DOHH2 (cell line): ENCODE data around the gene AASDHPPT.

Experiments used
- EZH2phosphoT487 ChIP-seq: fragments of 200-600 bp; sonication (generic); IDR thresholded peaks from 2 replicates; pipeline ENCODE4 v1.6.1; 2017; ENCODE audit warnings: borderline replicate concordance, mild to moderate bottlenecking, antibody characterized with exemption, low read length, moderate library complexity, mixed read lengths
- TF ChIP-seq, protein P1 (sequence below): fragments of 200-600 bp; sonication (generic); IDR thresholded peaks from one replicate; pipeline ENCODE4 v1.5.1; 2014; ENCODE audit warnings: antibody characterized with exemption, mild to moderate bottlenecking, low read depth, low read length; ENCODE audit not compliant: poor library complexity, severe bottlenecking

DNA sequence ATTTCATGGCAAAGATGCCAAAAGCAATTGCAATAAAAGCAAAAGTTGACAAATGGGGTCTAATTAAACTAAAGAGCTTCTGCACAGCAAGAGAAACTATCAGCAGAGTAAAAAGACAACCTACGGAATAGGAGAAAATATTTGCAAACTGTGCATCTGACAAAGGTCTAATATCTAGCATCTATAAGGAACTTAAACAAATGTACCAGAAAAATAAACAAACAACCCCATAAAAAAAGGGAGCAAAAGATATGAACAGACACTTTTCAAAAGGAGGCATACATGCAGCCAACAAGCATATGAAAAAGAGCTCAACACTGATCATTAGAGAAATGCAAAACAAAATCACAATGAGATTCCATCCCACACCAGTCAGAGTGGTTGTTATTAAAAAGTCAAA is 60.3 kb downstream of the AASDHPPT start:
- TF ChIP-seq, protein P1, sequence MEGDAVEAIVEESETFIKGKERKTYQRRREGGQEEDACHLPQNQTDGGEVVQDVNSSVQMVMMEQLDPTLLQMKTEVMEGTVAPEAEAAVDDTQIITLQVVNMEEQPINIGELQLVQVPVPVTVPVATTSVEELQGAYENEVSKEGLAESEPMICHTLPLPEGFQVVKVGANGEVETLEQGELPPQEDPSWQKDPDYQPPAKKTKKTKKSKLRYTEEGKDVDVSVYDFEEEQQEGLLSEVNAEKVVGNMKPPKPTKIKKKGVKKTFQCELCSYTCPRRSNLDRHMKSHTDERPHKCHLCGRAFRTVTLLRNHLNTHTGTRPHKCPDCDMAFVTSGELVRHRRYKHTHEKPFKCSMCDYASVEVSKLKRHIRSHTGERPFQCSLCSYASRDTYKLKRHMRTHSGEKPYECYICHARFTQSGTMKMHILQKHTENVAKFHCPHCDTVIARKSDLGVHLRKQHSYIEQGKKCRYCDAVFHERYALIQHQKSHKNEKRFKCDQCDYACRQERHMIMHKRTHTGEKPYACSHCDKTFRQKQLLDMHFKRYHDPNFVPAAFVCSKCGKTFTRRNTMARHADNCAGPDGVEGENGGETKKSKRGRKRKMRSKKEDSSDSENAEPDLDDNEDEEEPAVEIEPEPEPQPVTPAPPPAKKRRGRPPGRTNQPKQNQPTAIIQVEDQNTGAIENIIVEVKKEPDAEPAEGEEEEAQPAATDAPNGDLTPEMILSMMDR: no peak
- no peak for TF ChIP-seq EZH2phosphoT487
